Skin epidermis (tissue), 12 donors: ENCODE measurements around the gene ITPRID2.

Source experiments
- H3K27ac ChIP-seq, 21 experiments: fragments of 200-600 bp; sonication (generic) in 11 of 21; one replicate each; pipeline ENCODE4 v1.5.0; 2020; ENCODE audit warnings: mild to moderate bottlenecking in 3 of 21, inconsistent platforms in 2 of 21, moderate library complexity in 2 of 21
- H3K4me3 ChIP-seq, 7 experiments: fragments of 200-600 bp; sonication (generic) in 2 of 7; one replicate each; pipeline ENCODE4 v1.5.0; 2020; ENCODE audit warnings: inconsistent platforms in 2 of 7, mild to moderate bottlenecking in 2 of 7, moderate library complexity in 1 of 7

ITPRID2 gene

GRCh38 chr2:181907635-181908034 lies 16.1 kb downstream of the ITPRID2 start:
- Histone ChIP-seq H3K4me3 (no peak overlapping the region), H3K27ac (no peak overlapping the region)

DNA sequence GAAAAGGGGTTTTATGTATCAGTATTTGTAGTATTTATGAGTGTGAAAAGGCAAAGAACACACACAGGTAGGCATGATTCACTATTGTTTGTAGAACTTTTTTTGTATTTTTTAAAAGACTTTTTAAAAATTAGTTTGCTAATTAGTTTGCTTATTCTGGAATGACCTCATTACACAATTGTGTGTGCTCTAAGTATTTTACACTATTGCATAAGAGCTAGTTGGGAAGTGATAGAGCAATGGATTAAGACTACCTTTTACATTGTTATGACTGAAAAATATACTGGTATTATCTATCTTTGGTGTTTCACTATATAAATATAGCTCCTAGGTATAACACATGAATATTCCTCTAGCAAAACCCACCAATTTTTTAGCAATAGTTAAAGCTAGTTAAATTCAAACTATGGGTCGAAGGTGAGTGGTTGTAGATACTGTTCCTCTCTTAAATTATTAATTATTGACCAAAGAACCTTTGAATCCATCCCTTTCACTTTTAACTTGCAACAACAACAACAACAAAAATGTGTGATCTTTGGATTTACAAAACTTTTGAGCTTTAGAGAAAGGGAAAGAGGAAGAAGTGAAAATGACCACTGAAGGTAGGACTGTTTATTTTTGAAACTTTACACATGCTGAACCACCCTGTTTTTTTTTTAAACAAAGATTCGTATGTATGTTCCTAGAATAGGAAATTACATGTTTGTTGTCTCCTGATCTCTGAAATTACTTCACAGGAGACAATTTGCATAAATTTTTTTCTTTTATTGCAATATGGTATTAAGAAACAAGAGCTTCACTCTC lies 18.7 kb downstream of the ITPRID2 start:
- H3K27ac ChIP-seq: peak overlapping the region in 2 of 21 experiments; percentile 17 to 33

GRCh38 chr2:181911830-181912229 lies 20.3 kb downstream of the ITPRID2 start:
- Histone ChIP-seq H3K4me3 (no peak overlapping the region), H3K27ac (no peak overlapping the region)

More for the DNA sequence above, 18.7 kb downstream of the ITPRID2 start:
- no peak overlapping the region for H3K4me3 ChIP-seq

DNA sequence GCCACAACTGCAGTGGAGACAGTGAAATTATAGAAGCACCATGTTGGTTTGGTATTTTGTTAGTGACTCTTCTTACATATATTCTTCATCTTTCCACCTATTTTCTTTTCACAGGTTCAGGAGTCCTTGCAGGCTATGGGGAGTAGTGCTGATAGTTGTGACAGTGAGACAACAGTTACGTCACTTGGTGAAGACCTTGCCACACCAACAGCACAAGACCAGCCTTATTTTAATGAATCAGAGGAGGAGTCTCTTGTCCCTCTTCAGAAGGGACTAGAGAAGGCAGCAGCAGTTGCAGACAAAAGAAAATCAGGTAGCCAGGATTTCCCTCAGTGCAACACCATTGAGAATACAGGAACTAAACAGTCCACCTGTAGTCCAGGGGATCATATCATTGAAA lies 23.6 kb downstream of the ITPRID2 start:
- no peak overlapping the region for H3K27ac ChIP-seq

GRCh38 chr2:181916726-181917718 lies 25.5 kb downstream of the ITPRID2 start:
- no peak overlapping the region for H3K27ac ChIP-seq

More for the DNA sequence above, 23.6 kb downstream of the ITPRID2 start:
- no peak overlapping the region for H3K4me3 ChIP-seq

DNA sequence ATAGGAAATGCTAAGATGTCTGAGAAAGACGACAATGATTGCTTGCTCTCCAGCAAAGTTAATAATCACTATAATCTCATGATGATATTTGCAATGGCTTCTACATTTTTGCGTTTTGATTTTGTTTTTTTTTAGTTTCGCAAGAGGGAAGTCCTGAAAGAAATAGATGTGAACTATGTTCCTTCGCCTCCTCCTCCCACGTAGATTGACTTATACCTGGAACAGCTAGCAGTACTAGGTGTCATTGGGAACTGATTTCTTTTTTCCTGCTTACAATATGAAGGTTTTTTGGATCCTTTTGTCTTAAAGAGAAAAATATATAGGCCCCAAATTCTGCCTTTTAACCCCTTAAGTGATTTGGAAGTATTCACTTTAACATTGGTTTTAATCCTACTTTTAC lies 26.7 kb downstream of the ITPRID2 start:
- Histone ChIP-seq H3K27ac (no peak overlapping the region), H3K4me3 (no peak overlapping the region)

More at GRCh38 chr2:181916726-181917718, 25.5 kb downstream of the ITPRID2 start:
- H3K4me3 ChIP-seq: no peak overlapping the region

DNA sequence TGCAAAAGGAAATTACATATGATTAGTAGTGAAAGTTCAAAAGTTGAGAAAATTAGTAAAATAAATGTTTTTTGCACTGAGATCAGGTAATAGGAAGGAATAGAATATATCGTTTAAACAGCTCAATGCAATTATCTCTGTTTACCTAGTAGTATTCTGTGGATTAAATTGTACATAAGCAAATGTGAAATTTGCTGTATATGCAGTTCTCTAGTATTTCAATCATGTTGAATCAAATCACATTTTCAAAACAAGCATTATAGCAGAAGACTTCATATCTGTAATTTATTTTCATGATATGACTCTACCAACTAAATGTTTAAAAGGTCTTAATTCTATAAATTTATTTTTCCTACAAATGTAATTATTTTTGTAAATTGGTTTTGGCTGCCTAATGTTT lies 31.6 kb downstream of the ITPRID2 start:
- no peak overlapping the region for H3K4me3 ChIP-seq
- peak overlapping the region in 1 of 21 experiments; percentile 30 for H3K27ac ChIP-seq

- H3K4me3 ChIP-seq: no peak overlapping the region
- H3K27ac ChIP-seq: peak overlapping the region in 1 of 21 experiments; percentile 12
Observed at GRCh38 chr2:181924336-181924735, 32.8 kb downstream of the ITPRID2 start.

- H3K4me3 ChIP-seq: no peak overlapping the region
- H3K27ac ChIP-seq: no peak overlapping the region
Observed at GRCh38 chr2:181934694-181935093, 43.2 kb downstream of the ITPRID2 start.

GRCh38 chr2:181937473-181937872 lies 45.9 kb downstream of the ITPRID2 start:
- Histone ChIP-seq H3K27ac (no peak overlapping the region), H3K4me3 (no peak overlapping the region)

- H3K27ac ChIP-seq: no peak overlapping the region
- no peak overlapping the region for H3K4me3 ChIP-seq
Observed at GRCh38 chr2:181943411-181944124, 52.0 kb downstream of the ITPRID2 start.

DNA sequence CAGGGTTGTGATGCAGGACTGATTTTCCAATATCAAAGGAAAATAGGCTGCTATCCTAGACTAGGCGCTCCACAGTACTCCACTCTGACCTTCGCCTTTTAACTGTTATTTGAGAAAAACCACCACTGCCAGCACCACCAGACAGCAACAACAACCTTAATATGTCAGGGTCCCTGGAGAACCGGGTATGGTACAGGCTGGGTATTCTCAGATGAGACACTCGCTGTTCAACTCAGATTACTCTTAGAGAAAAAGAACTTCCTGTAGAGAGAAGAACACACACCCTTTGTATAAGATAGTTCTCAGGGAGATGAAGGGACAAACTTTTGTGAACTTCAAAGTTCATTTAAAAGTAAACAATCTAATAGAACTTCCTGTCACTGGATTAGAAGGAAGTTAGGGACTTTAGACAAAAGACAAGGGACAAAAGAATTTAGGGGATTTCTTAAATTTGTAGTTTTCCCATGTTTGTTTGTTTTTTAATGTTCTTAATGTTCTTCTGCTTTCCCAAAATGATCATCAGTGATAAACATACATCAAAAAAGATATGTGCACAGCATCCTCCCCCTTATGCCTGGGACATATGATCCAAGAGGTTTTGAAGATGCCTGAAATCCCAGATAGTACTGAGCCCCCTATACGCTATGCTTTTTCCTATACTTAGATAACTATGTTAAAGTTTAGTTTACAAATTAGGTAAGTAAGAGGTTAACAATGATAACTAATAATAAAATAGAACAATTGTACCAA lies 52.8 kb downstream of the ITPRID2 start:
- H3K4me3 ChIP-seq: no peak overlapping the region
- no peak overlapping the region for H3K27ac ChIP-seq

- no peak overlapping the region for H3K27ac ChIP-seq
- H3K4me3 ChIP-seq: no peak overlapping the region
Observed at GRCh38 chr2:181944914-181945291, 53.4 kb downstream of the ITPRID2 start.

DNA sequence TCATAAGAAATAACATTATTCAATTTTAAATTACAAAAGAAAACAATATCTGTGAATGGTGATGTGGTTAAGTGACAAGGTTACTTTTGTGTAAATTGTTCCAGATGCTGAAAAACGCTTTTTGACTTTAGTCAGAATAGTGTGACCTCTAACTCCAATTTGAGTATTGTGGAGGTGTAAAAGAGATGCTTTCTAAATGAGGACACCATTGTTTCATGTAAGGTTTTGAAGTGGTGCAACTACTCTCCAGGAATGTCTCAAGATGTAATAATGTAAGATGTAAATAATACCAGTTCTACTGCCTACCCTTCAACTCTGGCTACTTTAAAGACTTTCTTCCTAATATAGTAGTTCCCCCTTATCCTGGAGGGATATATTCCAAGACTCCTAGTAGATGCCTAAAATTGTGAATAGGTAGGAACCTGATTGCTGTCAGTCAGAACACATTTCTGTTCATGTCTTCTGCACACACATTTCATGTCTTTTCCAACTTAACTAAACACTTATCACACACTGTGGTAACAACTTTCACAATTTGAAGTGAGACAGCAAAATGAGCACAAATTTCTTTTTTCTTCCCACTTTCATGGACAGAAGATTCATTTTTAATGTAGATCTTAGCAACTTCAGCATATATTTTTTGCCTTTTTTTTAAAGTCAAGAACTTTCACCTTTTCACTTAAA lies 55.1 kb downstream of the ITPRID2 start:
- no peak overlapping the region for H3K4me3 ChIP-seq

DNA sequence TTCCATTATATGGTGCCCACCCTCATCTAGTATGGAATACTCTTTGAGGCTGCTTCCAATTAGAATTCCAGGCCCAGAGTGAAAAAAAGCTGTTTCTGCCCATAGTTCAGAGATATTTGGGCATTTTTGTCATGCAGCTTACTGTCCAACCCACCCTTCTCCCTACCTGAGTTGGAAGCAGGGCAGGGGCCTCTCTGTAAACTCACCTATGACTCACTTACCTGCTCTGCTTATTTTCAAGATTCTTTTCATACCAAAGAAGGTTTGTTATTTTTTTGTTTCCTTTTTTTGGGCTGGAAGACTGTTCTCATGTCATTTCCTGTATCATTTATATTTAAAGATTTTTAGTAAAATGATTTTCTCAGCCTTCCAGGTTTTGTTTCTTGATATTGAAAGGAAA lies 55.7 kb downstream of the ITPRID2 start:
- Histone ChIP-seq H3K4me3 (no peak overlapping the region), H3K27ac (no peak overlapping the region)

More for the DNA sequence above, 55.1 kb downstream of the ITPRID2 start:
- H3K27ac ChIP-seq: no peak overlapping the region

- Histone ChIP-seq H3K4me3 (no peak overlapping the region), H3K27ac (no peak overlapping the region)
Observed at GRCh38 chr2:181948227-181948626, 56.7 kb downstream of the ITPRID2 start.

DNA sequence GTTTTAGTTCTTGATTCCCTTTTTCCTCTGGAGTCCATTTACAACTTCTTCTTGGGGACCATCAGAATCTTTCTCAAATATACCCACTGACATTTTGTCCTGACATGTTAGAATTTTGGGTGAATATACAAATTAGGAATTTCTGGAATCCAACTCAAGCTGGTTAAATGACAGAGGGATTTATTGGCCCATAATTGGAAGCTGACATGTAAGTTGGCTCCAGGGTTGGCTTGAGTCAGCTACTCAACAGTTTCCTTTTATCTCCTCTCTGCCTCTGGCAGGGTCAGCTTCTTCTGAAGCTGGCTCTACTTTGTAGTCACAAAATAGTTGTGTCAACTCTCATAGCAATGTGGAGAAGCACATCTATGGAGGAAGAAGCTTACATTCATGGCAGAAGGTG lies 57.5 kb downstream of the ITPRID2 start:
- no peak overlapping the region for H3K27ac ChIP-seq
- H3K4me3 ChIP-seq: no peak overlapping the region

- H3K27ac ChIP-seq: no peak overlapping the region
- H3K4me3 ChIP-seq: no peak overlapping the region
Observed at GRCh38 chr2:181952404-181953226, 61.1 kb downstream of the ITPRID2 start.
